ENCODE data around the gene PTPRG. TPM values are rescaled to one million over a fixed set of nuclear protein-coding genes. Genes with fewer than 3 reads are reported as not detected.
A peak's percentile ranks its signal among the peaks of the same experiment; 100 is the strongest.

PTPRG gene
- total RNA-seq, 3 donors from 2014 or later = 28.9 to 54.7 (median 40.4) TPM

DNA sequence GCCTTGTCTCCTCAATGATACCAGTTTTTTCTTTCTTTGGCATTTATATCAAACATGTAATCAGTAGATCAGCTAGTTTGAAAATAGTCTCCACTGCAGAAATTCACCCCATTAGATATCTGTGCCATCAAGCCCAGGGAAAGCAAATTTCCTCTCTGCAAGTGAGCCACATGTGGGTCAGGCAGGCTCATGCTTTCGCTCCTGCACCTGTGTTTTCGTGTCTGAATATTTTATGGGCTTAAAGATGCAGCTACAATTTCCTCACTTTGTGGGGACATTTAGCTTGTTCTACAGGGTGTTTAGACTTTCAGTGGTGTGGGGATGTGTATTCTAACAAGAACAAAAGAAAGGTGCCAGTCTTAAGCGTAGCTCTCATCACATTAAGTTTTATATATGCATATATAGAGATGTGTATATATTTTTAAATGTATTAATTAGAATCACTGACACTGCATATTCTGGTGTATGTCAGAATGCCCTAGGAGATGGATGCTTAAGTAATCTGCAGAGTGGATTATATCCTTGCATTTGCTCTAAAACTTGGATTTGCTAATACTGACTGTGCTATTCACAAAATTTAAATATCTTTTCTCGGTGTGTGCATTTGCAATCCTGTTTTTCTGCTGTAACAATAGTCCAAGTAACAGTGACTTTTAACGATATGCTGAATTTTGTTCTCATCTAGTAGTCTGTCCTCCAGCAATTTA lies 372.6 kb downstream of the PTPRG start:
- intact Hi-C loops (cut with DNase I, micrococcal nuclease) = no loop called here
- DNase-seq (no peak), ATAC-seq (no peak)
- peaks cover 5% of the 10 kb centered on the region for H3K4me1 ChIP-seq (ENCODE audit: low read depth)
- no peaks in the 10 kb centered on the region for H3K9me3 ChIP-seq
- no peak overlapping the region for H3K4me3 ChIP-seq
- TF ChIP-seq, protein P1, sequence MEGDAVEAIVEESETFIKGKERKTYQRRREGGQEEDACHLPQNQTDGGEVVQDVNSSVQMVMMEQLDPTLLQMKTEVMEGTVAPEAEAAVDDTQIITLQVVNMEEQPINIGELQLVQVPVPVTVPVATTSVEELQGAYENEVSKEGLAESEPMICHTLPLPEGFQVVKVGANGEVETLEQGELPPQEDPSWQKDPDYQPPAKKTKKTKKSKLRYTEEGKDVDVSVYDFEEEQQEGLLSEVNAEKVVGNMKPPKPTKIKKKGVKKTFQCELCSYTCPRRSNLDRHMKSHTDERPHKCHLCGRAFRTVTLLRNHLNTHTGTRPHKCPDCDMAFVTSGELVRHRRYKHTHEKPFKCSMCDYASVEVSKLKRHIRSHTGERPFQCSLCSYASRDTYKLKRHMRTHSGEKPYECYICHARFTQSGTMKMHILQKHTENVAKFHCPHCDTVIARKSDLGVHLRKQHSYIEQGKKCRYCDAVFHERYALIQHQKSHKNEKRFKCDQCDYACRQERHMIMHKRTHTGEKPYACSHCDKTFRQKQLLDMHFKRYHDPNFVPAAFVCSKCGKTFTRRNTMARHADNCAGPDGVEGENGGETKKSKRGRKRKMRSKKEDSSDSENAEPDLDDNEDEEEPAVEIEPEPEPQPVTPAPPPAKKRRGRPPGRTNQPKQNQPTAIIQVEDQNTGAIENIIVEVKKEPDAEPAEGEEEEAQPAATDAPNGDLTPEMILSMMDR (IDR thresholded peaks at IDR 0.05) = no peak
- no peaks in the 10 kb centered on the region for H3K36me3 ChIP-seq (ENCODE audit: low read depth)

DNA sequence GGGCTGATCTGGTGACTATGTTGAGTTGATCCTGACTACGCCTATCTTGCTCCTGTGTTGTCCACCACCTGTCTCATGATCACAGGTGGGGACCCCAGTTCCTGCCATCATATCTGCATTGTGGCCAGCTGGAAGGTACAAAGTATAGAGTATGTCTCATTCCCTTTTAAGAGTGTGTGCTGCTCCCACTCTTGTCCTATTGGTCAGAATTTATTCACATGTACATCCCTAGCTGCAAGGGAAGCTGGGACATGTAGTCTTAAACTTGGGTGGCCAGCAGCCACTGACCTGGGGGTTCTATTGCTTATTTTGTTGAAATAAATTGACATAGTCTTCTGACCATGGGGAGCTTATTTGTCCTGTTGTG lies 373.1 kb downstream of the PTPRG start:
- no peak for DNase-seq
- TF ChIP-seq, protein P1 (IDR thresholded peaks at IDR 0.05) = no peak
- no peak overlapping the region for H3K4me3 ChIP-seq
- H3K4me1 ChIP-seq (ENCODE audit: low read depth) = peaks cover 5% of the 10 kb centered on the region
- intact Hi-C loops (cut with DNase I, micrococcal nuclease) = no loop called here
- no peaks in the 10 kb centered on the region for H3K9me3 ChIP-seq
- ATAC-seq = no peak
- H3K36me3 ChIP-seq (ENCODE audit: low read depth) = no peaks in the 10 kb centered on the region

- Histone ChIP-seq H3K4me3 (no peak overlapping the region), H3K4me1 (ENCODE audit: low read depth) (peaks cover 5% of the 10 kb centered on the region), H3K9me3 (no peaks in the 10 kb centered on the region), H3K36me3 (ENCODE audit: low read depth) (no peaks in the 10 kb centered on the region)
- ATAC-seq (peak; percentile 96), DNase-seq (peak in 1 of 3 donors; percentile 31)
- intact Hi-C loops (cut with DNase I, micrococcal nuclease) = no loop called here
- TF ChIP-seq, protein P1 (IDR thresholded peaks at IDR 0.05) = no peak
These were observed 374.4 kb downstream of the PTPRG start for GRCh38 chr3:61935814-61936213.

DNA sequence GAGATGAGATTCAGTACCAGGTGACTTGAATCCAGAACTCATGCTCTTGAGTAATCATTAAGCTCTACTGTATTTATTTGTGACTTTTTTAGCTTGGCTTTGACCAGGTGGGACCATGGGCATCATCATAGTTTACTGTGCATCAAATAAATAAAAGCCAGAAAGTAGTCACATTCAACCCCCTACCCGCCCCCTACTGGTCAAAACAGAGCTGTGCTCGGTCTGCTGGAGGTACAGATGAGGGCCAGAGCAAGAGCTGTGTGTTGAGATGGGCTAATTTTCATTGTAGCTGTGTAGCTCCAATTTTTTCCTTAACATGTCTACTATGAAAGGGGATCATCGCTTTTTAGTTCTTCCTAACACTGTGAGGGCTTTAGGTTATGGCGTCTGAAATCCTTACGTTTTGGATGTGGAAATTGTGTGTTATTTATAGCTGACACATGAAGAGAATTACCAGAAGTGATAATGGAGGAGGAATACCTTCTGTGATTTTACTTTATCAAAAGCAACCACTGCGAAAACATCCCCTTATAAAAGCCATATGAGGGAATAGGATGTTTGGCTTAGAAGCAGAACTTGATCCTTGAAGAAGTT lies 375.1 kb downstream of the PTPRG start:
- TF ChIP-seq, protein P1 (IDR thresholded peaks at IDR 0.05) = no peak
- Histone ChIP-seq H3K9me3 (no peaks in the 10 kb centered on the region), H3K4me1 (ENCODE audit: low read depth) (peaks cover 5% of the 10 kb centered on the region), H3K4me3 (no peak overlapping the region), H3K36me3 (ENCODE audit: low read depth) (no peaks in the 10 kb centered on the region)
- ATAC-seq (peak; percentile 22), DNase-seq (peak in 2 of 3 donors; percentile 14 to 33)
- intact Hi-C loops (cut with DNase I, micrococcal nuclease) = no loop called here

DNA sequence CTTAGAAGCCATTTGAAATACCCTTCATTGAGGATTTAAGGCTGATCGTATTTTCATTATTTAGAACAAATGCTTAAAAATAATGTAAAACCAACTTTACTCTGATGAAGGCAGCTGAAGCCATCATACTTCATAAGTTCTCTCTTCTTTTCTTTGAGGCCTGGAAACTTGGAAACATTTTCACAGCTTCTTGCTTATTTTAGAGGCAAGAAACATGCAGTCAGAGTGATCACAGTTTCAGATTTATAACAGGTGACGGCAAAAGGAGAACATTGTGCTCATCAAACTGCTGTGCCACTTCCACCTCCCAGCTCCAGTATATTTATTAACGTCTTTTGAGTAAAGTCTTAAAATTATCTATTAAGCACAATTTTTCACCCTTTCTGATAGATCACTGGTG lies 376.1 kb downstream of the PTPRG start:
- no peak for ATAC-seq
- intact Hi-C loops (cut with DNase I, micrococcal nuclease) = no loop called here

More for the DNA sequence above, 376.1 kb downstream of the PTPRG start:
- no peak overlapping the region for H3K4me3 ChIP-seq
- TF ChIP-seq, protein P1 (IDR thresholded peaks at IDR 0.05) = no peak
- DNase-seq = no peak
- no peaks in the 10 kb centered on the region for H3K36me3 ChIP-seq (ENCODE audit: low read depth)
- peaks cover 5% of the 10 kb centered on the region for H3K4me1 ChIP-seq (ENCODE audit: low read depth)
- no peaks in the 10 kb centered on the region for H3K9me3 ChIP-seq

All from mucosa of descending colon (tissue), 3 donors.